GM12892 (cell line): Measurements from ENCODE around the gene SYTL4.

Experiments used
- DNase-seq: peaks from one replicate; pipeline ENCODE4 v3.0.0; 2011; ENCODE audit not compliant: insufficient read length
- FAIRE-seq: peaks from 2 replicates; lab custom pipeline; 2011; peaks lifted over from hg19 to GRCh38; lab: Jason Lieb, UNC
- POLR2A ChIP-seq: IDR thresholded peaks from 2 replicates; pipeline ENCODE4 v1.6.1; 2011; ENCODE audit warnings: low read depth, low read length, control low read depth
- POLR2AphosphoS5 ChIP-seq: IDR thresholded peaks from 2 replicates; pipeline ENCODE4 v1.6.1; 2011; ENCODE audit warnings: low read depth, low read length, control low read depth
- TAF1 ChIP-seq: IDR thresholded peaks from 2 replicates; pipeline ENCODE4 v1.6.1; 2011; ENCODE audit warnings: low read depth, mild to moderate bottlenecking, control low read depth, low read length, borderline replicate concordance

SYTL4 gene

DNA sequence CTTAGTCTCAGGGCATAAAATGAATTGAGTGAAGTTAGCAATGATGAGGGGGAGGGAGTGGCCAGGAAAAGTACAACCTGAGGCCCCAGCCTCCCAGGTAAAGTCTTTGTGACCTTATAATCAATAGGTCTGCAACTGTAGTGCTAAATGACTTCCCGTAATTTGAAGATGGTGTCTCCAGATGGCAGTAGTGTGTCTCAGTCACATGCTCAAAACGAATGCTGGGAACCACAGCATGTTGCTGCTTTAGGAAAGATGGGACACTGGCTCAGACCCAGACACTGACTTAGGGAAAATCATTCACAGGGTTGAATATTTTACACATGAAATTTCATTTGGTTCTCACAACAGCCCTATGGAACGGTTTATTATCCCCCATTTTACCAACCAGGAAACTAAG is 77.7 kb downstream of the SYTL4 start:
- no peak for FAIRE-seq
- no peak for TF ChIP-seq TAF1
- TF ChIP-seq POLR2AphosphoS5 = no peak
- no peak for TF ChIP-seq POLR2A
- DNase-seq = no peak

GRCh38 chrX:100652266-100652665 is 79.7 kb downstream of the SYTL4 start:
- DNase-seq = no peak
- TF ChIP-seq POLR2A (no peak), TAF1 (no peak), POLR2AphosphoS5 (no peak)
- FAIRE-seq = no peak

DNA sequence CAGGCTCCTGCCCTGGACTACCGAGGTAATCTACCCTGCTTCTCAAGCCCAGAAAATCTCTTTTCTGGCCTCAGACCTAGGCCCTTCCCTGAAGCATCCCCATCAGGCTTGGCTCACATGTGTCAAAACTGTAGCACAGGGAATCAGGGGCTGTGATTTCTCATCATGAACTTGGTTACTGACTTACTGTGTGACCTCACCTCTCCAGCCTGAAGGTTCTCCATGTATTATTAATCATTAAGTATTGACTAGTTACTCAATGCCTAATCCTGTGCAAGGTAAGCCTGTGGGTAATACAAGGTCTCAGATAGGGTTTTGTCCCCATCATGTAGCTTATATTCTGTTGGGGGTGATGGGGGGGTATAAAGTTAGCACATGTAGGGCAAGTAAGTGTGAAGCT is 81.1 kb downstream of the SYTL4 start:
- FAIRE-seq = no peak
- no peak for DNase-seq
- TF ChIP-seq TAF1 (no peak), POLR2A (no peak), POLR2AphosphoS5 (no peak)

GRCh38 chrX:100649550-100650356 is 82.2 kb downstream of the SYTL4 start:
- FAIRE-seq (no peak), DNase-seq (no peak)
- TF ChIP-seq POLR2A (no peak), POLR2AphosphoS5 (no peak), TAF1 (no peak)

DNA sequence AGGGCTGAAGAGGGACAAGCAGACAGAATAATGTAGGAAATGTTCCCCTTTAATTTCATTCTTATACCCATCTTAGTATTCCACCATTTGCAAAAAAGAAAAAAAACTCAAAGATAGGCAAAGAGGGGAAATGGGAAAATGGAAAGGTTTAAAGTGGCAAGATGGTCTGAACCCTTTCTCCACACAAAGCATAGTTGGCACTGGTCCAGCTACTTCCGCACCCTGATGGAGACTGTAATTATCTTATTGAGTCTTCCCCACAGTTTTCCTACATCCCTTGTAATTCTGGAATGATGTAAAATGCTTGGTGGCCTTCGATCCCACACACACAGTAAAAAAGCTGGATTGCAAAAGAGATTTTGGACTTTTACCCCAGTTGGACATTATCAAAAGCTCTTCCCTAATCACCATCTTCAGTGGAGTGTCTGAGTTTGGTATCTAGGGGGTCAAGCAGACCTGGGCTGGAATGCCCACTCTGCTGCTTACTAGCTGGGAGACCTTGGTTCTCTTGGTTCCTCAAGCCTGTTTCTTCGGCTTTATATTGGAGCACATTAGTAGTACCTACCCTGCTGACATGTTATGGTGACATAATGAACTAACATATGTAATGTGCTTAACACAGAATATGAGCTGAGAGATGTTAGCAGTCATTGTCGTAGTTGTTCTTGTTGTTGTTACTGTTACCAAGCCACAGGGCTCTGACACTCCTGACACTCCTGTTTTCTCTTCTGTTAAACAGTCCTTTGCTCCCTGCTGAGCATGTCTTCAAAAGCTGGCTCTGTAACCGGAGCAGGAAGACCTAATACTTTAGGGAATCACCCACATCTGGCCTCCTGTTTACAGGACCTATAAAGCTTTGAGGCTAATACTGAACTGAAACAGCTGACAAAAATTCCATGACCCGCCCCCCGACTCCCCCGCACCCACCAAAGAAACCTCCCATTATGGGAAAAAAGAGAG is 83.2 kb downstream of the SYTL4 start:
- FAIRE-seq = no peak
- DNase-seq = no peak
- TF ChIP-seq POLR2A = no peak

GRCh38 chrX:100647739-100648138 is 84.2 kb downstream of the SYTL4 start:
- TF ChIP-seq TAF1 (no peak), POLR2AphosphoS5 (no peak), POLR2A (no peak)
- DNase-seq = no peak
- no peak for FAIRE-seq

DNA sequence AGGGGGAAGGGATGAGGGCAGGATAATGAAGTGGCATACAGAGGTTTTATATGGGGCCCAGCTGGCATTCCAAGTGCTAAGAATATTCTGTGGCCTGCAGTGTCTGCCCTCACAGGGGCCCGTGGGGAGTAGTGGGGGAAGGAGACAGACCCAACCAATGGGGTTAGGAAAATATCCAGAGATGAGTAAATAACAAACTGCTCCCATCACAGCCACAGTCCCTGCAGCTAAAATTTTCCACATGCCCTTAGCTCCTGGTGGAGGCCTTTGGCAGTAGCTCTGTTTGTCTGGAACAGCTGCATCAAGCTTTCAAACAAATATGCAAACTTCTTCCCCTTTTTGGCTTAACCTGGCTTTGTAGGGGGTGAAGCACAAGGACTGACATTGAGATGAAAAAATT is 84.8 kb downstream of the SYTL4 start:
- no peak for DNase-seq
- no peak for FAIRE-seq
- no peak for TF ChIP-seq POLR2A
- TF ChIP-seq TAF1 = no peak
- TF ChIP-seq POLR2AphosphoS5 = no peak

DNA sequence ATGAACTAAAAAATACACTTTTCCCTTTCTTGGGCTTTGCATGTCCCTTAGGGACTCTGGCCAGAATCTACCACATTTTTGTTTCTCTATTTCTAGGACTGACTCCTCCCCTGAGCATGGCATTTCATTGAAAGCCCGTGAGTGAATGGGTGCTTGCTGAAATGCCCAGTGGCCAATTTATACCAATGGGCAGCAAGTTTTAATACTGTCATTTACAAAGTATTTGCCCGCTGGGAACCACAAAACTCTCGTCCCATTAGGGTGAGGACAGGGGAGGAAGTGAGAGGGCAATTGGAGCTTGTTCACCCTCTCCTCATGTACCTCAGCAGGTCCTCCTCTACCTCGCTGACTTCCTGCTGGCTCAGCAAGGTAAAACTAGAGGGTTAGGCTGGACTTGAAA is 86.8 kb downstream of the SYTL4 start:
- no peak for DNase-seq
- no peak for FAIRE-seq
- TF ChIP-seq TAF1 (no peak), POLR2AphosphoS5 (no peak), POLR2A (no peak)

DNA sequence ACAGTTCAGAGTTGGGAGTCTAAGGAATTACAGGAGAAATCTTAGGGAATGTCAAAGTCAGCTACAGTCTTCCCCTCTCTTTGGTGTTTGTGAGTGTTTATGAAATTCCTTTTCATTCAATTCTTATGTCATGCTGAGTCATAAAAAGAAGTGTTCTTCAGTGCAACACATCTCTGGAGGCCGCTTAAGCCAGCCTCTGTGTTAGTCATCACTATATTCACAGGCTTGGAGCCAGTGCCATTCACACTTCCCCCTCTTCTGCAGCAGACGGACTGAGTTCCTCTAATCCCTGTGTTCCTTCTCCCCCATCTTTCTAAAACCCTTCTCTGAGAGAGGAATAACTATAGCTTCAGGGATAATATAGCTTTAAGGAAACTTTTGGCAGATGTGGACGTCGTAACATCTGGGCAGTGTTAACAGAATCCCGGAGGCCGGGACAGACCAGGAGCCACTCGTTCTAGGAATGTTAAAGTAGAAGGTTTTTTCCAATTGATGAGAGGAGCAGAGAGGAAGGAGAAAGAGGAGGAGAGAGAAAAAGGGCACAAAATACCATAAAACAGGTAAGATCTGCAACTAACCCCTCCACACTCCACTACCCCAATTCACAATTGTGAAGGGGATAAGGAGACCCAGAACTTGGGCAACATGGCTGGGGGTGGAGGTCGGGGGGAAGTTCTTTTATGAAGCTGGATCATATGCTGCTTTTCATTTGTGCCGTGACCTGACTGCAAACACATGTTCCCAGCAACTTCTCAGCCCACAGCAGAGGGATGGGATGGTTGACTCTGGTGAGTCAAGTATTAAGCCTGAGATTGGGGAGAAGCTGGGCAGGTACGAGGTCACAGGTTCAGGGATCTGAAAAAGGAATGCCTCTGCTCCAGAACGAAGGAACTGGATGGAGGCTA is 87.7 kb downstream of the SYTL4 start, which contains the start of gene SRPX2:
SRPX2 (plus strand) TSS at position 244 of the 905 bp plus-strand sequence. CDS start 2,124 bp downstream, outside the sequence.
- DNase-seq (no peak), FAIRE-seq (no peak)
- TF ChIP-seq TAF1 (no peak), POLR2A (no peak), POLR2AphosphoS5 (no peak)

DNA sequence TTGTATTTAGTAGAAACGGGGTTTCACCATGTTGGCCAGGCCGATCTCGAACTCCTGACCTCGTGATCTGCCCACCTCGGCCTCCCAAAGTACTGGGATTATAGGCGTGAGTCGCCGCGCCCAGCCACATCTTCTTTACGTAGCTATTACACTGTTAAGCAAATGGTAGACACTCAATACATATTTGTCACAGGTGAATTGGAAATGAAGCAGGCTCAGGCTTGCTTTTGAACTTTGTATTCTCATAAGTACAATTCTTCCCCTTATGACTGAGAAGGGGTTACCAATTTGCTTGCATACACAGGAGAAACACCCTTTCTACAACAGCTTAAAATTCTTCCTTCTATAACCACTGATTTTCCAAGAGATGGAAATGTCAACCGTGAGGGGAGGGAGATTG is 88.7 kb downstream of the SYTL4 start:
- TF ChIP-seq TAF1 (no peak), POLR2AphosphoS5 (no peak), POLR2A (no peak)
- no peak for DNase-seq
- no peak for FAIRE-seq

DNA sequence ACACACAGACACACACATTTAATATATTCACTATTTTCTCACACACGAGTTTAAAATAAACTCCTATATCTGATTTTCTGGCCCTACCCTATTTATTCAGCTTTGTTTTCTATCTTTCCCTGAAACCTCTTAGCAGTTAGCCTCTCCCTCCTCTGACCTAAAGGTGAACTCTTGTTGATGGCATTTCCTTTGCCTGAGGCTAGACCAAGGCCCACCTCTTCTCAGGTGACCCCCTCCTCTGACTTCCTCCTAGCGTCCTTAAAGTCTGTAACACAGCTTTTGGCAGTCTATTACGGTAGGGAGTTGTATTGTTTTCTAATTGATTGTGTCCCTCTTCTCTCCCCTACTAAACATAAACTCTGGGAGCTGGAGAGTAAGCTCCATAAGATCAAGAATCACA is 89.6 kb downstream of the SYTL4 start:
- TF ChIP-seq TAF1 = no peak
- TF ChIP-seq POLR2AphosphoS5 = no peak
- no peak for TF ChIP-seq POLR2A
- DNase-seq (no peak), FAIRE-seq (no peak)
